GM23248 (cell line): ENCODE results near the gene AMBN. TPM values are rescaled to one million over a fixed set of nuclear protein-coding genes. Genes with fewer than 3 reads are reported as not detected.

Experiments
- DNase-seq: peaks from one replicate; pipeline ENCODE4 v3.0.0-alpha.2; 2015
- H2AFZ ChIP-seq: fragments of 200-600 bp; sonication (generic); 2 replicates; pipeline ENCODE4 v1.6.1; 2016; ENCODE audit warnings: antibody characterized with exemption
- H3F3A ChIP-seq: fragments of 200-600 bp; sonication (generic); 2 replicates; pipeline ENCODE4 v1.6.1; 2016; ENCODE audit warnings: mild to moderate bottlenecking, antibody characterized with exemption, mixed run types; ENCODE audit not compliant: insufficient read depth
- H3K27ac ChIP-seq: fragments of 200-600 bp; sonication (generic); 2 replicates; pipeline ENCODE4 v1.5.1; 2016; ENCODE audit warnings: mild to moderate bottlenecking
- H3K27me3 ChIP-seq: fragments of 200-600 bp; sonication (generic); replicated peaks from 2 replicates; pipeline ENCODE4 v1.6.1; 2016; ENCODE audit warnings: mild to moderate bottlenecking; ENCODE audit not compliant: insufficient read depth
- H3K36me3 ChIP-seq: fragments of 200-600 bp; sonication (generic); 2 replicates; pipeline ENCODE4 v1.6.1; 2016; ENCODE audit warnings: low read depth, mild to moderate bottlenecking
- H3K4me1 ChIP-seq: fragments of 200-600 bp; sonication (generic); 2 replicates; pipeline ENCODE4 v1.6.1; 2016; ENCODE audit warnings: mild to moderate bottlenecking; ENCODE audit not compliant: insufficient read depth
- H3K4me2 ChIP-seq: fragments of 200-600 bp; sonication (generic); one replicate; pipeline ENCODE4 v1.6.1; 2016; ENCODE audit warnings: mild to moderate bottlenecking; ENCODE audit not compliant: unreplicated experiment
- H3K4me3 ChIP-seq: fragments of 200-600 bp; sonication (generic); 2 replicates; pipeline ENCODE4 v1.5.1; 2016; ENCODE audit warnings: mild to moderate bottlenecking
- H3K79me2 ChIP-seq: fragments of 200-600 bp; sonication (generic); 2 replicates; pipeline ENCODE4 v1.6.1; 2016; ENCODE audit warnings: mild to moderate bottlenecking; ENCODE audit not compliant: insufficient read depth
- H3K9ac ChIP-seq: fragments of 200-600 bp; sonication (generic); 2 replicates; pipeline ENCODE4 v1.6.1; 2016; ENCODE audit warnings: mild to moderate bottlenecking
- H3K9me2 ChIP-seq: fragments of 200-600 bp; sonication (generic); 2 replicates; pipeline ENCODE4 v1.6.1; 2016; ENCODE audit warnings: mixed run types, mild to moderate bottlenecking, moderate library complexity; ENCODE audit not compliant: insufficient read depth
- H3K9me3 ChIP-seq: fragments of 200-600 bp; sonication (generic); one replicate; pipeline ENCODE4 v1.6.1; 2017; ENCODE audit warnings: low read depth
- H4K20me1 ChIP-seq: fragments of 200-600 bp; sonication (generic); 2 replicates; pipeline ENCODE4 v1.6.0; 2016; ENCODE audit not compliant: insufficient read depth
- EZH2 ChIP-seq: fragments of 200-600 bp; sonication (generic); IDR thresholded peaks from 2 replicates; pipeline ENCODE4 v1.6.1; 2018; ENCODE audit warnings: antibody characterized with exemption, mild to moderate bottlenecking; ENCODE audit not compliant: insufficient read depth, poor library complexity, severe bottlenecking
- EZH2phosphoT487 ChIP-seq: fragments of 200-600 bp; sonication (generic); IDR thresholded peaks from 2 replicates; pipeline ENCODE4 v1.6.1; 2018; ENCODE audit warnings: antibody characterized with exemption, moderate library complexity, mild to moderate bottlenecking, low read depth; ENCODE audit not compliant: insufficient read depth
- WGBS, 2 experiments: methylation state at CpG; one replicate each; pipeline ENCODE4 v1.1.6; 2015 to 2017; ENCODE audit warnings: low lambda C conversion rate in 2 of 2, low coverage in 1 of 2; ENCODE audit errors: missing lambda C conversion rate in 2 of 2; 5-methylcytosine and 5-hydroxymethylcytosine counted together
- in situ Hi-C: fragments of 300-500 bp; cut with MboI; formaldehyde crosslinking; loops from 2 replicates; pipeline ENCODE4 v1.15.0; 2020
- polyA plus RNA-seq: library from polyadenylated mRNA; unstranded; fragments of >200 nt; fragmentation: Nextera tagmentation; extraction: Ambion mirVana; gene quantifications from 2 replicates; pipeline ENCODE4 v1.2.1, GENCODE V29; 2016
- total RNA-seq: library from RNA; depleted of rRNA; stranded (reverse); fragments of >200 nt; shearing (Covaris generic); gene quantifications from 2 replicates; pipeline ENCODE4 v1.2.3, GENCODE V29; 2014

Gene AMBN
- total and polyA plus RNA-seq, 2 experiments from 2014 or later = not detected

- H3F3A ChIP-seq = no peaks in the 10 kb centered on the region
- no peak overlapping the region for H3K27ac ChIP-seq
- peaks cover 13% of the 10 kb centered on the region for H3K4me1 ChIP-seq
- H2AFZ ChIP-seq = peak overlapping the region; percentile 75
- peaks cover 5% of the 10 kb centered on the region; the same call in 1 of the 2 replicates for H3K27me3 ChIP-seq
- no peaks in the 10 kb centered on the region for H3K9me2 ChIP-seq
- H4K20me1 ChIP-seq = no peaks in the 10 kb centered on the region
- H3K4me2 ChIP-seq = peak overlapping the region; percentile 76
- peak; percentile 32 for DNase-seq
- in situ Hi-C loops = loop anchor here (25.0 kb wide), 1 partner anchor 1099 kb away; no protein-coding TSS in a partner anchor
- H3K36me3 ChIP-seq = no peaks in the 10 kb centered on the region
- TF ChIP-seq EZH2 (no peak), EZH2phosphoT487 (no peak)
- peak overlapping the region; percentile 18 for H3K9ac ChIP-seq
- H3K4me3 ChIP-seq = peak overlapping the region; percentile 65
- H3K79me2 ChIP-seq = no peaks in the 10 kb centered on the region
- WGBS, 2 experiments = 5 to 6% methylated on average over 9 of the region's 9 CpGs
- no peaks in the 10 kb centered on the region for H3K9me3 ChIP-seq
Measured at GRCh38 chr4:70613306-70614183, 21.5 kb downstream of the AMBN start.

DNA sequence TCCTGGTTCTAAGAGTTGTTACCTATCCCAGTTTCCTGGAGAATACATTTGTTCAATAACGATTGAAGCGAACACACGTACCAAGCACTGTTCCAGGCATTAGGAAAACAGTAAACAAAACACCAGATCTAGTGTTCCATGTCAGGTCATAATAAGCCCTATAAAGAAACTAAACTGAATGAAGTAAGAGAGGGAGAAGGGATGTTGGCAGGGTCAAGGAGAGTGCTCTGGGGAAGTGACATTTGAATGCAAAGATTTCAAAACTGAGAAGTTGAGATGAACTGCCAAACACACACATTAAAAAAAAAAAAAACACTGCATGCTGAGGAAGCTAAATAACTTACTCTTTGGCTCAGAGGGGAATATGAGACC lies 22.1 kb downstream of the AMBN start:
- Histone ChIP-seq H3K36me3 (no peaks in the 10 kb centered on the region), H3K4me1 (peaks cover 13% of the 10 kb centered on the region), H3K4me3 (peak overlapping the region; percentile 65), H3K4me2 (peak overlapping the region; percentile 76), H3K9me3 (no peaks in the 10 kb centered on the region), H3K9ac (peak overlapping the region; percentile 18; the same call in 1 of the 2 replicates), H3F3A (no peaks in the 10 kb centered on the region), H3K9me2 (no peaks in the 10 kb centered on the region), H3K79me2 (no peaks in the 10 kb centered on the region), H2AFZ (peak overlapping the region; percentile 75), H4K20me1 (no peaks in the 10 kb centered on the region), H3K27ac (no peak overlapping the region), H3K27me3 (peaks cover 5% of the 10 kb centered on the region; the same call in 1 of the 2 replicates)
- in situ Hi-C loops = loop anchor here (25.0 kb wide), 1 partner anchor 1098 kb away; no protein-coding TSS in a partner anchor
- no peak for DNase-seq
- 39 to 42% methylated on average over 3 of the region's 3 CpGs for WGBS, 2 experiments
- no peak for TF ChIP-seq EZH2phosphoT487
- TF ChIP-seq EZH2 = no peak

DNA sequence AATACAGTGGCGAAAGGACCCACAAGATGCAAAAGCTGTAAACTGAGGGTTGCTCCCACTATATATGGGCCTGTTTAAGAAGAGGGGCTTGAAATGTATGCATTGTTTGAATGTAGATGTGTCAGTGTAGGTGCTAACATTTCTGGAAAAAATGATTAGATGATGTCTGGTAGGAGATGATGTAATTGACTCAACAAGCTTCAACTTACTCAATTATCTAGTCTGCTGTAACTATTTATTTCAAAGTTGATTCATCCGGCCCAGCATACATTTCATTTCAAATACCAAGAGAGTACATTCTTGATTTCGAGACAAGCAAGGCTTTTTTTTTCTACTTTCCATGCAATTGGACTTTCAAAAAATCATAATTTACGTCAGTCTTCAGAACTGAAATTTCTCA lies 27.2 kb downstream of the AMBN start:
- H3K9me2 ChIP-seq = no peaks in the 10 kb centered on the region
- H4K20me1 ChIP-seq = no peaks in the 10 kb centered on the region
- H3K27me3 ChIP-seq = peaks cover 5% of the 10 kb centered on the region; the same call in 1 of the 2 replicates
- no peaks in the 10 kb centered on the region for H3F3A ChIP-seq
- no peak for DNase-seq
- H2AFZ ChIP-seq = no peak overlapping the region
- no peak overlapping the region for H3K27ac ChIP-seq
- no peaks in the 10 kb centered on the region for H3K4me1 ChIP-seq
- in situ Hi-C loops = loop anchor here (25.0 kb wide), 1 partner anchor 1093 kb away; no protein-coding TSS in a partner anchor
- no peaks in the 10 kb centered on the region for H3K79me2 ChIP-seq
- H3K4me2 ChIP-seq = no peak overlapping the region
- WGBS, 2 experiments = 71 to 82% methylated on average over 4 of the region's 4 CpGs
- no peaks in the 10 kb centered on the region for H3K9me3 ChIP-seq
- no peak overlapping the region for H3K9ac ChIP-seq
- no peak for TF ChIP-seq EZH2phosphoT487
- no peak for TF ChIP-seq EZH2
- no peak overlapping the region for H3K4me3 ChIP-seq
- no peaks in the 10 kb centered on the region for H3K36me3 ChIP-seq

GRCh38 chr4:70619778-70620177 lies 27.7 kb downstream of the AMBN start:
- no peaks in the 10 kb centered on the region for H3K4me1 ChIP-seq
- DNase-seq = no peak
- H3K4me2 ChIP-seq = no peak overlapping the region
- H4K20me1 ChIP-seq = no peaks in the 10 kb centered on the region
- no peak overlapping the region for H3K9ac ChIP-seq
- no peak overlapping the region for H2AFZ ChIP-seq
- H3K9me2 ChIP-seq = no peaks in the 10 kb centered on the region
- H3F3A ChIP-seq = no peaks in the 10 kb centered on the region
- H3K4me3 ChIP-seq = no peak overlapping the region
- H3K27me3 ChIP-seq = peaks cover 5% of the 10 kb centered on the region; the same call in 1 of the 2 replicates
- H3K36me3 ChIP-seq = no peaks in the 10 kb centered on the region
- H3K79me2 ChIP-seq = no peaks in the 10 kb centered on the region
- TF ChIP-seq EZH2 = no peak
- no peak for TF ChIP-seq EZH2phosphoT487
- H3K27ac ChIP-seq = no peak overlapping the region
- in situ Hi-C loops = loop anchor here (25.0 kb wide), 1 partner anchor 1093 kb away; no protein-coding TSS in a partner anchor
- no peaks in the 10 kb centered on the region for H3K9me3 ChIP-seq
- WGBS, 2 experiments = 59 to 67% methylated on average over 2 of the region's 2 CpGs
